ENCODE measurements around the gene ENHO. TPM values are rescaled to one million over a fixed set of nuclear protein-coding genes. Genes with fewer than 3 reads are reported as not detected.
"Not testable (repeated sequence)": the region's sequence is repeated elsewhere in the genome, so short reads cannot be mapped to it uniquely, and the experiment has no call there.

ENHO gene
- total RNA-seq, 4 donors from 2014 or later = not detected

DNA sequence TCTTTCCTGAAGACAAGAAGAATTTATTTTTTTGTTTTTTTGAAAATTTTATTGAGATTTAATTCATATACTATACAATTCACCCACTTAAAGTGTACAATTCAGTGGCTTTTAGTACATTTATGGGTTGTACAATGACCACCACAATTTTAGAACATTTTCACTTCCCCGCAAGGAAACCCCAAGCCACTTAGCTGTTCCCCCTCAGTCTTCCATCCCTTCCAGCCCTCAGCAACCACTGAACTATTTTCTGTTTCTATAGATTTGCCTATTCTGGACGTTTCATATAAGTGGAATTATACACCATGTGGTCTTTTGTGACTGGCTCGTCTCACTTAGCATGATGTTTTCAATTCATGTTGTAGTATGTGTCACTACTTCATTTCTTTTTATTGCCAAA is 36.2 kb downstream of the ENHO start:
- intact Hi-C loops (cut with DNase I) = no loop called here
- 68 to 69% methylated on average over 3 of the region's 3 CpGs for WGBS, 2 donors
- Histone ChIP-seq H3K36me3 (no peaks in the 10 kb centered on the region), H3K4me3 (replicated peaks in 1 of 3) (no peak overlapping the region), H3K27ac (no peak overlapping the region), H3K9me3 (no peaks in the 10 kb centered on the region), H3K27me3 (no peaks in the 10 kb centered on the region), H3K4me1 (no peaks in the 10 kb centered on the region)
- TF ChIP-seq, protein P1, sequence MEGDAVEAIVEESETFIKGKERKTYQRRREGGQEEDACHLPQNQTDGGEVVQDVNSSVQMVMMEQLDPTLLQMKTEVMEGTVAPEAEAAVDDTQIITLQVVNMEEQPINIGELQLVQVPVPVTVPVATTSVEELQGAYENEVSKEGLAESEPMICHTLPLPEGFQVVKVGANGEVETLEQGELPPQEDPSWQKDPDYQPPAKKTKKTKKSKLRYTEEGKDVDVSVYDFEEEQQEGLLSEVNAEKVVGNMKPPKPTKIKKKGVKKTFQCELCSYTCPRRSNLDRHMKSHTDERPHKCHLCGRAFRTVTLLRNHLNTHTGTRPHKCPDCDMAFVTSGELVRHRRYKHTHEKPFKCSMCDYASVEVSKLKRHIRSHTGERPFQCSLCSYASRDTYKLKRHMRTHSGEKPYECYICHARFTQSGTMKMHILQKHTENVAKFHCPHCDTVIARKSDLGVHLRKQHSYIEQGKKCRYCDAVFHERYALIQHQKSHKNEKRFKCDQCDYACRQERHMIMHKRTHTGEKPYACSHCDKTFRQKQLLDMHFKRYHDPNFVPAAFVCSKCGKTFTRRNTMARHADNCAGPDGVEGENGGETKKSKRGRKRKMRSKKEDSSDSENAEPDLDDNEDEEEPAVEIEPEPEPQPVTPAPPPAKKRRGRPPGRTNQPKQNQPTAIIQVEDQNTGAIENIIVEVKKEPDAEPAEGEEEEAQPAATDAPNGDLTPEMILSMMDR (IDR thresholded peaks at IDR 0.05) = no peak
- TF ChIP-seq POLR2A (IDR thresholded peaks at IDR 0.05) = no peak
- DNase-seq = no peak

GRCh38 chr9:34485822-34486221 is 37.0 kb downstream of the ENHO start:
- H3K4me3 ChIP-seq (replicated peaks in 1 of 3) = no peak overlapping the region
- TF ChIP-seq, protein P1 (IDR thresholded peaks at IDR 0.05) = no peak
- TF ChIP-seq POLR2A (IDR thresholded peaks at IDR 0.05) = no peak
- WGBS, 2 donors = 83 to 84% methylated on average over 6 of the region's 6 CpGs
- H3K27me3 ChIP-seq = no peaks in the 10 kb centered on the region
- H3K9me3 ChIP-seq = no peaks in the 10 kb centered on the region
- DNase-seq = no peak
- intact Hi-C loops (cut with DNase I) = no loop called here
- no peaks in the 10 kb centered on the region for H3K36me3 ChIP-seq
- no peaks in the 10 kb centered on the region for H3K4me1 ChIP-seq
- no peak overlapping the region for H3K27ac ChIP-seq

DNA sequence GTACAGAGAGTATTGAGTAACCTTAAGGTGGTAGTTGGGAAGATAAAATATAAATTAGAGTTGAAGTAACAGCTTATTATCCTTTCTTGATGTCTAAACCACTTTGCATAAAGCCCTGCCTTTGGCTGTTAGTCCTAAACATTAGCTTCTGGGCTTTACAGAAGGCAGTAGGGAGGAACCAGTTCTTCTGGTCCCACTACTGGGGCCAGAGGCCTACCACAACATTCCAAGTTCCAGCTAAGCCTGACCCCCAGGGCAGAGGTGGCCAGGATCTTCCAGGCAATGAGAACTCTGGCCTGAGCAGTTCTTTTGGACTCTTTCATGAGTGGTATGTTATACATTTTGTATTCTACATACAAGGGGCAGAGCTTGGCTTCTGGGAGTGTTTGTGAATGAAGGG is 38.1 kb downstream of the ENHO start:
- Histone ChIP-seq H3K4me3 (replicated peaks in 1 of 3) (no peak overlapping the region), H3K27me3 (no peaks in the 10 kb centered on the region), H3K9me3 (no peaks in the 10 kb centered on the region), H3K4me1 (no peaks in the 10 kb centered on the region), H3K27ac (no peak overlapping the region), H3K36me3 (no peaks in the 10 kb centered on the region)
- intact Hi-C loops (cut with DNase I) = no loop called here
- DNase-seq = no peak
- TF ChIP-seq POLR2A (IDR thresholded peaks at IDR 0.05) = no peak
- TF ChIP-seq, protein P1 (IDR thresholded peaks at IDR 0.05) = no peak

- H3K27ac ChIP-seq; H3K27me3 ChIP-seq; H3K9me3 ChIP-seq; DNase-seq; H3K4me3 ChIP-seq (replicated peaks in 1 of 3); H3K4me1 ChIP-seq; intact Hi-C loops (cut with DNase I); H3K36me3 ChIP-seq: not testable (repeated sequence)
- 95 to 99% methylated on average over 11 to 16 of the region's 27 CpGs for WGBS, 2 donors
These were observed 40.0 kb downstream of the ENHO start for GRCh38 chr9:34482746-34483145.

- H3K27me3 ChIP-seq; DNase-seq; H3K4me1 ChIP-seq; H3K4me3 ChIP-seq (replicated peaks in 1 of 3); H3K36me3 ChIP-seq; H3K27ac ChIP-seq; intact Hi-C loops (cut with DNase I); H3K9me3 ChIP-seq: not testable (repeated sequence)
- 77 to 88% methylated on average over 13 of the region's 13 CpGs for WGBS, 2 donors
These were observed 41.2 kb downstream of the ENHO start for GRCh38 chr9:34481620-34482019.

- Histone ChIP-seq H3K4me3 (replicated peaks in 1 of 3) (no peak overlapping the region), H3K27me3 (no peaks in the 10 kb centered on the region), H3K27ac (no peak overlapping the region), H3K9me3 (no peaks in the 10 kb centered on the region), H3K4me1 (no peaks in the 10 kb centered on the region), H3K36me3 (no peaks in the 10 kb centered on the region)
- DNase-seq = no peak
- no peak for TF ChIP-seq POLR2A (IDR thresholded peaks at IDR 0.05)
- TF ChIP-seq, protein P1 (IDR thresholded peaks at IDR 0.05) = no peak
- WGBS, 2 donors = 68 to 69% methylated on average over 5 of the region's 5 CpGs
- intact Hi-C loops (cut with DNase I) = no loop called here
These were observed 43.3 kb downstream of the ENHO start for GRCh38 chr9:34479431-34479866.

Measured in thyroid gland (tissue), 4 donors.